ENCODE data around the gene PPFIBP2. TPM values are rescaled to one million over a fixed set of nuclear protein-coding genes. Genes with fewer than 3 reads are reported as not detected.

The PPFIBP2 gene
- total RNA-seq, 4 donors from 2014 or later = 8.0 to 26.5 (median 11.3) TPM

DNA sequence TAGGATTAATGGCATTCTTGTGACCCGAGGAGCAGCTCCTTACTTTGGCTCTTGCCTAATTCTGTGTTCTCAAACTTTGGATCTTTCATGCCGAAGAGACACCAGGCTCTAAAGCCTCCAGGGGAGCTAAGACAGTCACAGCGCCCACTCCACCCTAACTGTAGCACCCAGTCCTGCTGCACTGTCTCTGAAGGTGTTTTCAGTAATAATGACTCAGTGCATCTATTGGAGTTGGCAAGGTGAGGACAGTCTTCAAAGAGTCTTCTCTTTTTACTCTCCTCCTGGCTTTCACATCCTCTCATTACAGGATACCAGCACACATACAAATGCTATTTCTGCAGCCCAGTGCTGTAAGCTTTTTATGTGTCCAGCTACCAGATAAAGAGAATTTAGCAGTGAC, 69.4 kb downstream of the PPFIBP2 start:
- Histone ChIP-seq H3K27ac (peak overlapping the region in 2 of 4 donors; percentile 6 to 35), H3K36me3 (no peaks in the 10 kb centered on the region), H3K4me3 (no peak overlapping the region), H3K4me1 (peaks cover 0 to 44% (median 13%) of the 10 kb centered on the region in 3 donors), H3K9me3 (no peaks in the 10 kb centered on the region), H3K27me3 (peaks cover 7% of the 10 kb centered on the region)
- TF ChIP-seq, protein P1, sequence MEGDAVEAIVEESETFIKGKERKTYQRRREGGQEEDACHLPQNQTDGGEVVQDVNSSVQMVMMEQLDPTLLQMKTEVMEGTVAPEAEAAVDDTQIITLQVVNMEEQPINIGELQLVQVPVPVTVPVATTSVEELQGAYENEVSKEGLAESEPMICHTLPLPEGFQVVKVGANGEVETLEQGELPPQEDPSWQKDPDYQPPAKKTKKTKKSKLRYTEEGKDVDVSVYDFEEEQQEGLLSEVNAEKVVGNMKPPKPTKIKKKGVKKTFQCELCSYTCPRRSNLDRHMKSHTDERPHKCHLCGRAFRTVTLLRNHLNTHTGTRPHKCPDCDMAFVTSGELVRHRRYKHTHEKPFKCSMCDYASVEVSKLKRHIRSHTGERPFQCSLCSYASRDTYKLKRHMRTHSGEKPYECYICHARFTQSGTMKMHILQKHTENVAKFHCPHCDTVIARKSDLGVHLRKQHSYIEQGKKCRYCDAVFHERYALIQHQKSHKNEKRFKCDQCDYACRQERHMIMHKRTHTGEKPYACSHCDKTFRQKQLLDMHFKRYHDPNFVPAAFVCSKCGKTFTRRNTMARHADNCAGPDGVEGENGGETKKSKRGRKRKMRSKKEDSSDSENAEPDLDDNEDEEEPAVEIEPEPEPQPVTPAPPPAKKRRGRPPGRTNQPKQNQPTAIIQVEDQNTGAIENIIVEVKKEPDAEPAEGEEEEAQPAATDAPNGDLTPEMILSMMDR (IDR thresholded peaks at IDR 0.05) = no peak
- TF ChIP-seq EP300 (IDR thresholded peaks at IDR 0.05) = no peak
- no peak for TF ChIP-seq POLR2AphosphoS5 (IDR thresholded peaks at IDR 0.05)
- no peak for TF ChIP-seq POLR2A (IDR thresholded peaks at IDR 0.05)
- 78 to 91% methylated on average over 3 of the region's 3 CpGs for WGBS, 2 donors (ENCODE audit: low coverage in 1 of 2)
- no peak for ATAC-seq

DNA sequence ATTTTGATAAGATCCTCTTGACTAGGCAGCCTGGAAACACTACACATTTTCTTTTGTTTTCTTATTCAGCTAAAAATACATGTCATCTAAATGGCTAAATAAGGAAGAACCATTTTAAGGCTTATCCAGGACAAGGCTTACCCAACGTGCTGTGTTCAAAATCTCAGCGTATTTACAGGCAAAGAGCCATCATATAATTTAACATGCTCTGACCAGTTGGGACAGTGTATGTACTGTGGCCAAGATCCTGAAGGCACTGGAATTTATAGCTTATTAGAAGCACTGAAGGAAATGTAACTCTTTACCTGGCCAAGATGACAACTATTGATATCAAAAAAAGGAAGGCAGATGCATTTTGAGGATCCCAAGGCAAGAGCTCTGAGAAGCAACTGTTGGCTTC, 71.1 kb downstream of the PPFIBP2 start:
- WGBS, 2 donors (ENCODE audit: low coverage in 1 of 2) = 58 to 90% methylated on average over 2 of the region's 2 CpGs
- peaks cover 6% of the 10 kb centered on the region for H3K27me3 ChIP-seq
- no peaks in the 10 kb centered on the region for H3K9me3 ChIP-seq
- no peak for TF ChIP-seq POLR2A (IDR thresholded peaks at IDR 0.05)
- TF ChIP-seq EP300 (IDR thresholded peaks at IDR 0.05) = no peak
- TF ChIP-seq, protein P1 (IDR thresholded peaks at IDR 0.05) = no peak
- TF ChIP-seq POLR2AphosphoS5 (IDR thresholded peaks at IDR 0.05) = no peak
- ATAC-seq = no peak
- H3K27ac ChIP-seq = no peak overlapping the region
- no peak overlapping the region for H3K4me3 ChIP-seq
- H3K4me1 ChIP-seq = peaks cover 0 to 27% (median 6%) of the 10 kb centered on the region in 3 donors
- no peaks in the 10 kb centered on the region for H3K36me3 ChIP-seq

DNA sequence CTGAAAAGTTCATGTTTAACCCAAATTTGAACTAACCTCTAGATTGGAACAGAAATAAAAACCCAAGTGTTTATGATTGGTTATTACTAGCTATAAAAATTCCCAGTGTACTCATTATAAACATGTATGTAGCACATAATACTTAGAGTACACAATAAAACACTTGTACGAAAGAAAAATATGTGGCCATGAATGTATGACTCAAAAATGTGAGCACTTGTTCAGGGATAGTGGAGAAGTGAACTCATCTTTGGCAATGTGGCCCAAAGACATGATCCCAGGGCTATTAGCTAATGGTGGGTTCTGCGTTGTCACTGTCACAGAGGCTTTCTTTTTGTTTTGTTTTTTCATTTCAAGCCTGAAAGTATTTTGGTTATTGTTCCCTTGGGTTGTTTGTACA, 72.0 kb downstream of the PPFIBP2 start:
- H3K27me3 ChIP-seq = no peaks in the 10 kb centered on the region
- peak overlapping the region in 2 of 4 donors; percentile 1 to 3 for H3K27ac ChIP-seq
- WGBS, 2 donors (ENCODE audit: low coverage in 1 of 2) = 60 to 85% methylated on average over 2 of the region's 2 CpGs
- peaks cover 0 to 21% (median 2%) of the 10 kb centered on the region in 3 donors for H3K4me1 ChIP-seq
- no peaks in the 10 kb centered on the region for H3K9me3 ChIP-seq
- no peak overlapping the region for H3K4me3 ChIP-seq
- ATAC-seq = no peak
- TF ChIP-seq EP300 (IDR thresholded peaks at IDR 0.05) (no peak), POLR2AphosphoS5 (IDR thresholded peaks at IDR 0.05) (no peak), POLR2A (IDR thresholded peaks at IDR 0.05) (no peak)
- TF ChIP-seq, protein P1 (IDR thresholded peaks at IDR 0.05) = no peak
- no peaks in the 10 kb centered on the region for H3K36me3 ChIP-seq

DNA sequence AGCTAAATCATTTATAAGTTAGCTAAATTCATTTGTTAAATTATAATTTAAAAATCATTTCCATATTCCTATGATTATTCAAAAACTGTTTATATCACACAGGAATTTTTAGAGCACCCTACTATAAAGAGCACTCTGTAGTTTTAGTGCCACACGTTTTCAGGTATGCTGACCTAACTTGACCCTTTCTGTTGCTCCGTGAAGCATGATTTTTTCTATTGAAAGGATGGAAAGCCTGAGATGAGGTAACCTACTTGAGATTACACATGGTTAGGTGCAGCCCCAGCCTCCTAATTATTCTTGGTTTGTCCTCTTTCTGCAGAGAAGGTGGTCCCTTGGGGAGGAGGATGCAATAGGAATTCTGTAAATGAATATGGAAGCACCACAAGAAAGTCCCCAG, 72.6 kb downstream of the PPFIBP2 start:
- no peaks in the 10 kb centered on the region for H3K9me3 ChIP-seq
- no peak for ATAC-seq
- peaks cover 0 to 15% (median 0%) of the 10 kb centered on the region in 3 donors for H3K4me1 ChIP-seq
- H3K27ac ChIP-seq = no peak overlapping the region
- no peak for TF ChIP-seq EP300 (IDR thresholded peaks at IDR 0.05)
- no peak for TF ChIP-seq POLR2AphosphoS5 (IDR thresholded peaks at IDR 0.05)
- TF ChIP-seq, protein P1 (IDR thresholded peaks at IDR 0.05) = no peak
- TF ChIP-seq POLR2A (IDR thresholded peaks at IDR 0.05) = no peak
- H3K27me3 ChIP-seq = no peaks in the 10 kb centered on the region
- 55 to 60% methylated on average over 2 of the region's 2 CpGs for WGBS, 2 donors (ENCODE audit: low coverage in 1 of 2)
- H3K36me3 ChIP-seq = no peaks in the 10 kb centered on the region
- H3K4me3 ChIP-seq = no peak overlapping the region

DNA sequence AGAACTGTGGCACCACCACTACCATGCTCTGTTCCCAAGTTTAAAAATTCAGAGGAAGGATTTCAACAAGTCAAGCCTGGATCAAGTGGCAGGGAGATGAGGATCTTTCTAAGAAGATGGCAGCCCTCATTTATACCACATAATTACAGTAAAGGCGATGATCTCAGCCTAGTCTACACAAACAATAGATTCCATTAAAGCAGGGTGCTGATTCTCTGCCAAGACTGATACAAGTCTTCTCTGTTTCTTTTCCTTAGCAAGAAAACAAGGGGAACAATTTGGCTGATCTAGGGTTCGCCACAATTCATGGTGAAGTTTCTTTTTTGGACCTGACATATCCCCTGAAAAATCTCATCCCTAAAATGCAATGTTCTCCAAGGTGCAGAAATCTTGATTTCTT, 73.9 kb downstream of the PPFIBP2 start:
- TF ChIP-seq POLR2AphosphoS5 (IDR thresholded peaks at IDR 0.05) (no peak), POLR2A (IDR thresholded peaks at IDR 0.05) (no peak), EP300 (IDR thresholded peaks at IDR 0.05) (no peak)
- TF ChIP-seq, protein P1 (IDR thresholded peaks at IDR 0.05) = no peak
- peaks cover 0 to 6% (median 0%) of the 10 kb centered on the region in 3 donors for H3K4me1 ChIP-seq
- H3K27ac ChIP-seq = no peak overlapping the region
- ATAC-seq = no peak
- H3K9me3 ChIP-seq = no peaks in the 10 kb centered on the region
- no peaks in the 10 kb centered on the region for H3K36me3 ChIP-seq
- WGBS, 2 donors (ENCODE audit: low coverage in 1 of 2) = 76 to 100% methylated on average over 1 to 2 of the region's 2 CpGs
- H3K27me3 ChIP-seq = no peaks in the 10 kb centered on the region
- no peak overlapping the region for H3K4me3 ChIP-seq
